ENCODE data around the gene SMARCA5.
"Not testable (repeated sequence)": the region's sequence is repeated elsewhere in the genome, so short reads cannot be mapped to it uniquely, and the experiment has no call there.

Gene SMARCA5, protein sequence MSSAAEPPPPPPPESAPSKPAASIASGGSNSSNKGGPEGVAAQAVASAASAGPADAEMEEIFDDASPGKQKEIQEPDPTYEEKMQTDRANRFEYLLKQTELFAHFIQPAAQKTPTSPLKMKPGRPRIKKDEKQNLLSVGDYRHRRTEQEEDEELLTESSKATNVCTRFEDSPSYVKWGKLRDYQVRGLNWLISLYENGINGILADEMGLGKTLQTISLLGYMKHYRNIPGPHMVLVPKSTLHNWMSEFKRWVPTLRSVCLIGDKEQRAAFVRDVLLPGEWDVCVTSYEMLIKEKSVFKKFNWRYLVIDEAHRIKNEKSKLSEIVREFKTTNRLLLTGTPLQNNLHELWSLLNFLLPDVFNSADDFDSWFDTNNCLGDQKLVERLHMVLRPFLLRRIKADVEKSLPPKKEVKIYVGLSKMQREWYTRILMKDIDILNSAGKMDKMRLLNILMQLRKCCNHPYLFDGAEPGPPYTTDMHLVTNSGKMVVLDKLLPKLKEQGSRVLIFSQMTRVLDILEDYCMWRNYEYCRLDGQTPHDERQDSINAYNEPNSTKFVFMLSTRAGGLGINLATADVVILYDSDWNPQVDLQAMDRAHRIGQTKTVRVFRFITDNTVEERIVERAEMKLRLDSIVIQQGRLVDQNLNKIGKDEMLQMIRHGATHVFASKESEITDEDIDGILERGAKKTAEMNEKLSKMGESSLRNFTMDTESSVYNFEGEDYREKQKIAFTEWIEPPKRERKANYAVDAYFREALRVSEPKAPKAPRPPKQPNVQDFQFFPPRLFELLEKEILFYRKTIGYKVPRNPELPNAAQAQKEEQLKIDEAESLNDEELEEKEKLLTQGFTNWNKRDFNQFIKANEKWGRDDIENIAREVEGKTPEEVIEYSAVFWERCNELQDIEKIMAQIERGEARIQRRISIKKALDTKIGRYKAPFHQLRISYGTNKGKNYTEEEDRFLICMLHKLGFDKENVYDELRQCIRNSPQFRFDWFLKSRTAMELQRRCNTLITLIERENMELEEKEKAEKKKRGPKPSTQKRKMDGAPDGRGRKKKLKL

DNA sequence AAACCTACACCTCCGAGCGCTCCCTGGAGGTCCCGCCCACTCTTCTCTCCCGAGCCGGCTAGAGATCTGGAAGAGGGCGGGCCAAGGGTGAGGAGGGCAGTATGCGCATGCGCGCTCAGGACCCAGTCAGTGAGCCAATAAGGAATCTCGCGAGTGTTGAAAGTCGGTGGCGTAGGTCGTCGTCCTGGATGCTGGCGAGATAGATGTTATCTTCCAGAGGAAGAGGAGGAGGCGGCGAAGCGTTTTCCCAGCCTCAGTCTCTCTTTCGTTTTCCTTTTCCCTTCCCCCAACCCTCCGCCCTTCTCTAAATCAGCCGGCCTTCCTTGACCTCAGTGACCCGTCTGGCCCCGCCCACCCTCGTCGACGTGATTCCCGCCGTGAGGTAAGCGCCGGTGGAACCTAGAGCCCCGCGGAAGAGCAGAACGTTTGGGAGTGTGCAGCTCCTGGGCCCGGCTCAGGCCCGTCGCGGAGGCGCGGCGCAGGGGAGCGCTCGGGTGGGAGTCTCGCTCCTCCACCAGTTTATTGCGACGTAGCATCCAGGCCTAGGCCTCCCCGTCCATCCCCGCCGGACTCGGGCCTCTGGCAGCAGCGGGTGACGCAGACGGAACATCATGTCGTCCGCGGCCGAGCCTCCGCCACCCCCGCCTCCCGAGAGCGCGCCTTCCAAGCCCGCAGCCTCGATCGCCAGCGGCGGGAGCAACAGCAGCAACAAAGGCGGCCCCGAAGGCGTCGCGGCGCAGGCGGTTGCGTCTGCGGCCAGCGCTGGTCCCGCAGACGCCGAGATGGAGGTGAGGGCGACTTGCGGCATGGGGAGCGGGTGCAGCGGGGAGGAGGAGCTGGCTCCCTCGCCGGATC, at the start of gene SMARCA5:
SMARCA5 (plus strand) TSS at position 389 of the 855 bp plus-strand sequence; CDS start at position 612, 223 bp downstream.
- DNase-seq, result peak; percentile 87

DNA sequence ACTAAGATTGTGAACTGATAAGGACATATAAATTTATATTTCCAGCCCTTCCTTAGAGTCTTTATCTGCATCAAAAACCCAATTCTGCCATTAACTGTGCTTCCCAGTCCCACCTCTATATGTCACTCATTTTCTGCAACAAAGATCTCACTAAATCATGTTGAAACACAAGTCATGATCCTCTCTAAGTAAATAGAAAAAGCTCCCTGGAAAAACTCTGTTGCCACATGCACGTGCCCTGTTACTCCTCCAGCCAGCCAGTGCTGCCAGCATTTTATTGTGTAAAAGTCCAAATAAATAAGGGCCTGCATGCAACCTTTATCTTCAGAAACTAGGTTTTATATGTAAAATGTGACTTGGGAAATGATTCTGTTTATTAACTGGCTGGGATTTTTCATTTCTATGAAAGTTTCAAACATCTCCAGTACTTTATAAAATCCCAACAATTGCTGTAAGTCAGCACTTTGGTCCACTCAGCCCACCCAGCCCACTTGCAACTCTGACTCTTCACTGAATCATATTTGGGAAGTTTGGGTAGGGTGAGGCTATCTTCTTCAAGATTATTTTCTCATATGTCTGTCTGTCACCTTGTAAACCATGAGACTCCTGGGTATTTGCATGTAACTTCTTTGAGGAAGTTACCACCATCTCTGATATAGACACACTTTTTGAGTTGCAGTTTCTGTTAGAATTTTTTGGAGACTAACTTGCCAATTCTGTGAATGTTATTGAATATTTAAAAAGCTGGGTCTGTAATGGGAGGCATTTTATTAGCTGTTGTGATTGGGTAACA, 40.0 kb upstream of the SMARCA5 start:
- no peak for DNase-seq

DNA sequence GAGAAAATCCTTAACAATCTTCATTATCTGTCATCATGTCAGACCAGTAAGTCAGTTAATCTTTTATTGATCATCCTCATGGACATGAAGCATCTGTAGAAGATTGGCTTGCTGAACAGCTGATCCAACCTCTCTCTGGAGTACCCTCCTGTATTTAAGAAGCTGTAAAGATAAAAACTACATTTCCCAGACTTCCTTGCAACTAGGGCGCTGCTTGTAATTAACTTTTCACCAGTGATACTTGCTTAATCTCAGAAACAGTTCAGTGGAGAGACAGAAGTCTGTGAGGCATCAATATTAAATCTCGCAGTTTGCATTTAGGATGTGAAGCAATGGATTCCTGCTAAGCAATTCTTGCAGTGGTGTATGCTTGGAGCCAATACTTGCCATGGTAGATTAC, 36.0 kb upstream of the SMARCA5 start:
- DNase-seq, result no peak

DNA sequence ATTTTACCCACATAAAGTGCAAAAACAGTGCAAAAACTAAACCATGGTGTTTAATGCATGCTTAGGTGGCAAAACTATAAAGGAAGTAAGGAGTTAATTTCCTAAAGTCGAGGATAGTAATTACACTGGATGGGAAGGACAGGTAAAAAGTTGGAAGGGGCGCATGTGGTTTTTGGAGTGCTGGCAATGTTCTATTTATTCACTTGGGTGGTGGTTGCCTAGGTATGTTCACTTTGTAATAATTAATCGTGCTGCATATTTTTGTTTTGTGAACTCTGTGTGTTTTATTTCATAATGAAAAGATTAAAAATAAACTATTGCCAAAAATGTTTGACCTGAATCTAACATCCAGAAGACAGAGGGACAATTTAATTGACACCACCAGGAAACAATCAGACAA, 32.1 kb upstream of the SMARCA5 start:
- DNase-seq, result no peak

DNA sequence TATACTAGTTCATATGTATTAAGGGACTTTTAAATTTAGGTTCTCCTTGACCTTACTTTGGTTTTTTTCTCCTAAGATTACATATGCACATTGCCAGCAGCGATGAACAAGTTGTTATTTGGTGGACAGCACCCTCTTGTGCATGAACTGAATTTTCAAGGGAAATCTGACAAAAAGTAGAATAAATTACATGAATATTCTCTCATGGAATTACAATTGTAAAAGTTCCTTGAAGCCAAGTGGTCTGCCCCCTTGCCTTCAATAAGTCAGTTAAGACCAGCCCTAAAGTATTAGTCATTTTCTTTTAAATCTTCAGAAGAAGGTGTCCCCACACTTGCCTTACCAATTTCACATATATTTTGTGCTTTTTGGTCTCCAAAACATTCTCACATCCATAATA, 30.7 kb upstream of the SMARCA5 start:
- DNase-seq, result no peak

DNA sequence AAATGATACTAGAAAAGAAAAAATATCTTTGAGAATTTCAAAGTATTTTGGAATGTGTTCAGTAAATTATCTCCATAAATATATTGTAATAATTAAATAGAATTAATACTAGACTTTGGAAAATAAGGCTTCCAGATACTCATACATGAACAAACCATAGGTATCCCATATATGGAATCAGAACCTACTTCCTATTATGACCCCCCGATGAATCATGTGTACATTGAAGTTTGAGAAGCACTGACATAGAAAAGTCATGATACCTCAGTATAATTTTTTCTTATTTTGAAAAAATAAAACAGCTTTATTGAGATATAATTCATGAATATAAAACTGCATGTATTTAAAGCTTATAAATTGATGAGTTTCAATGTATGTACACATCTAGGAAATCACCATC, 27.2 kb upstream of the SMARCA5 start:
- DNase-seq, result no peak

DNA sequence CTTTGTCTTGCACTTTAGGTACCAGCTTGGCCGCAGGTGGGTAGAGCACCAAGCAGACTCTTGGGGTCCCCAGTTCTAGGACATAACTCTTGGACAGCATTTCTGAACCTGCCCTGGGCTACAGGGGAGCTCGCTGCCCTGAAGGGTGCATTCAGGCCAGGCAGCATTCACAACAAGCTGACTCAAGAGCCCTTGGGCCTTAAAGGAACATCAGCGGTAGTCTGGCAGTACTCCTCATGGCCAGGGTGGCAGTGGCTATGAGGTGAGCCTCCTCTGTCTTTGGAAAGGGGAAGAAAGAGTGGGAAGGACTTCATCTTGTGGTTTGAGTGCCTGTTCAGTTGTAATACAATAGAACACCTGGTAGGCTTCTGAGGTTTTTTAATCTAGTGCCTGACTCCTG, 24.8 kb upstream of the SMARCA5 start:
- no peak for DNase-seq

DNA sequence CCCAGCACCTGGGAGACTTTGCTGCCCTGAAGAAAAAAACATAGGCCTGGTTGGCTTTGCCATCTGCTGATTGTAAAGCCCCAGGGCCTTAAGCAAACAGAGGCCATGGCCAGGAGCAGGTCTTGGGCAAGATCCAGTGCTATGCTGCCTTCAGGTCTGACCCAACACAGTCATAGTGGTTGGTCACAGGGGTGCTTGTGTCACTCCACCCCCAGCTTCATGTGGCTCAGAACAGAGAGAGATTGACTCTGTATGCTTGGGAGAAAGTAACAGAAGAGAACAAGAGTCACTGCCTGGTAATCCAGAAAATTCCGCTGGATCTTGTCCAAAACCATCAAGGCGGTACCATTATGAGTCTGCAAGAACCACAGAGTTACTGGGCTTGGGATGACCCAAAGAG, 24.4 kb upstream of the SMARCA5 start:
- DNase-seq, result no peak

DNA sequence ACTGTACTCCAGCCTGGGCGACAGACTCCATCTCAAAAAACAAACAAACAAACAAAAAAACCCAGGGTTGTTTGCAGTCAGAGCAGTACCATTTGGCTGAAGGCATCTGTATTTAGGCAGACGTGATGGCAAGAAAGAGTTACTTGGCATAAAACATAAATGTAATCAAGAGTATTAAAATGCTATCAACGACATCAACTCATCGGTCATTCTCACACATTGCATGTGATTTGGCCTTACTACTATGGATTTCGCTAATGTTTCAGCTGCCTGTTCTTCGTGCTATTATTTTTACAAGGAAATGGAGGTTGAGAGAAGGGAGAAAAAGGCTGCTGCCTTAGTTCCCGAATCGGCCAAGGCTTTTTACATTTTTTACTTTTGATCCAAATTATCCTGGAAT, 15.5 kb upstream of the SMARCA5 start:
- DNase-seq, result no peak

DNA sequence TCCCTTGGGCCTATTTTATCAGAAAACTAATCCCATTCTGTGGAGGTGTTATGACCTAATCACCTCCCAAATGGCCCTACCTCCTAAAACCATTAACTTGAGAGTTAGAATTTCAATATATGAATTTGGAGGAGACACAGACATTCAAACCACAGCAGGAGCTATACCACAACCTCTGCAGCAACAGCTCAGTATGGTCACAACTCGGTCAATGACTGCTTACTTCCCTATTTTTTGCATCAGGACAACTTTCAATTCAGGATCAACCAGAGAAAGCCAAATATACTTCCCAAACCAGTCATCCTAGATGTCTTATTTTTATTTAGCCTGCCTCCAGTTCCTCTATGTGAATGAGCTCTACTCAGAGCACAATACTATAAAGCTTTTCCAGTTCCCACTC, 11.3 kb upstream of the SMARCA5 start:
- no peak for DNase-seq

DNA sequence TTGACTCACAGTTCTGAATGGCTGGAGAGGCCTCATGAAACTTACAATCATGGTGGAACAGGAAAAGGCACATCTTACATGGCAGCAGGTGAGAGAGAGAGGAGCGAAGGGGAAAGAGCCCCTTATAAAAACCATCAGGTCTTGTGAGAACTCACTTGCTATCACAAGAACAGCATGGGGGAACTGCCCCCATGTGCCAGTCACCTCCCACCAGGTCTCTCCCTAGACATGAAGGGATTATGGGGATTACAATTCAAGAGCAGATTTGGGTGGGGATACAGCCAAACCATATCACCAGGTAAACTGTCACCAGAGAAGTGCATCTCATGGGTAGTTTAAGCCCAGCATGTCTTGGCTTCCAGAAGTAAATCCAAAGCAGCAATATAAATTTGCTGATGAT, 7.5 kb upstream of the SMARCA5 start:
- no peak for DNase-seq

DNA sequence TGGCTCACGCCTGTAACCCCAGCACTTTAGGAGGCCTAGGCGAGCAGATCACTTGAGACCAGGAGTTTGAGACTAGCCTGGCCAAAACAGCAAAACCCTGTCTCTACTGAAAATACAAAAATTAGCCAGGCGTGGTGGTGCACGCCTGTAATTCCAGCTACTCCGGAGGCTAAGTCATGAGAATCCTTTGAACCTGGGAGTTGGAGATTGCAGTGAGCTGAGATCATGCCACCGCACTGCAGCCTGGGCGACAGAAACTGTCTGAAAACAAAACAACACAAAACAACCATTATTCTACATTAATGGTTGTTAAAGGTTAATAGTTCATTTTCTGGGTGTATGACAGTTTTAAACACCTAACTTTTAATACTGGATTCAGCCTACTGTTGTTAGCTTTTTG, 1.6 kb upstream of the SMARCA5 start:
- no peak for DNase-seq

DNA sequence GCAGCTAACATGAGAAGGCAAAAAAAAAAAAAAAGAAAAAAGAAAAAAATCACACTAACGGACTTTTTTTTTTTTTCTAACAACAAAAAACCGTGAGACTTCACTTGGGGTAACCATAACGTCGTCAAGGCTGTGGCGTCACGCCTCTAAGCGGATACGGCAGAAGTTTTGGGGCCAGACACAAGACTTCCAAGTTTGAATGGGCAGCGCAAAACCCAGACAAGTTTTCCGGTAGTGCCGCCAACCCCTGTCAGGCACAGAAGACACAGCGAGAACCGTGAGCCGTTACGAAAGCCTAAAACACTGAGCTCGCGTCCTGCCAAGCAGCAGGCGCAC, 556 bp upstream of the SMARCA5 start:
- DNase-seq, result no peak

DNA sequence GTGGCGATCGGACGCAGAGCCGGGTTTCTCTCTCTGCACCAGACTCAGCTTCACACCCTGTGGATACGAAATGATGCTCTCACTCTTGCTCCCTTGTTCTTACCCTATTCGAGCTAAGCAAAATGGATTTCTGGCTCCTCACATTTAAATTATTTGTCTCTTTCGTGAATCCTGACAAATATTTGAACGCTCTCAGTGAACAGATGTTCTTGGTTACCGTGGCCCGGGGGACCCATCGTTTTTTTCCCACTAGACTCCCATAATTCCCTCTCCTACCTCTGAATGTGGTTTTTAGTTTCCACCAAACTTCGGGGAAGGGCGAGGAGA, 630 bp downstream of the SMARCA5 start:
- DNase-seq, result no peak

DNA sequence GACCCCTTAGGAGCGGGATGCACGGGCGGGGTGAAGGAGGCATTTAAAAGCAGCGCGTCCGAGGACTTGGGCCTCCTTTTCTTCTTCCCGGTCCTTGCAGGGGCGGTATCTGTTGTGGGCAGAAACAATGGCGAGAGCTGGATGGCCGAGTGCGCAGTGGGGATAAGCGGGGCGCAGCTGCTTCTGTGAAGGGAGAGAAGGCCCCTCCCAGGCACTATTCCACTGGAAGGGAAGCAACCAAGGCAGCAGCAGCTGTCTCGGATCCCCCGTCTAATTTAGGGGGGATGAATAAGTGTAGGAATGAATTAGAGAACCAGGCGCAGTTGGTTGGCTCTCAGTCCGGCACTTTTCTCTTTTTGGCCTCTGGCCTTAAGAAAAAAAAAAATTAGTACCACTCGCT, 995 bp downstream of the SMARCA5 start:
- no peak for DNase-seq

DNA sequence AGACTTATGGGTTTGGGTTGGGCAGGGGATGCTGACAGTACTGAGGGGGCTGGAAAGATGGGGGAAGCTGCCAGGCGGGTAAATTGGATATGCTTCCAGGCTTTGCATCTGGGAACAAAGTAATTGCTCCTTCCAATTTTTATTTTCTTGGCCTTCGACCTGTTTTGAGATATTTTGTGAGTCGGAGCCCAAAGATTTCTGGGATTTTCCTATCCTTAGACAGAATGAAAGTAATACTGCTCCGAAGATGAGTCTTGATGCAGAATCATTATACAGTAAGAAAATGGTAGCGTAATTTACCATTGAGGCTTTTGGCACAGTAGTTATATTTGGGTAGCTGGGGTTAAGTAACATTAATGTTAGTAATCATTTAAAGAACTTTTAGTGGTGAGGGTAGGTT, 1.4 kb downstream of the SMARCA5 start:
- DNase-seq, result no peak

DNA sequence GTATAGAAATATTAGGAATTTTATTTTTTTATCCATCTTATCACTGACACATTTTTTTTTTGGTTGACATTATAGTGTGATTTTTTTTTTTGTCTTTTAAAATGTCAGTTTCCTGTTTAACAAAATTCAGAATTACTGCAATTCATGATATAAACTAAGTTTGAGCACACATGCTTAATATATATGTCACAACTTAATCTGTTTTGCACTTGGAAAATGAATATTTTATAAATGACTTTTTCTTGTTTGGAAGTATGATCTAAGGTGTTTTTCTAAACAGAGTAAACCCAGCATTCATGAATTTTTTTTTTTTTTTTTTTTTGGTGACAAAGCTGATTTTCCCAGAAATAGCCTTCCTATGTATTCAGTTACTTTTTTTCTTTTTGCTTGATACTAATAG, 2.4 kb downstream of the SMARCA5 start:
- no peak for DNase-seq

DNA sequence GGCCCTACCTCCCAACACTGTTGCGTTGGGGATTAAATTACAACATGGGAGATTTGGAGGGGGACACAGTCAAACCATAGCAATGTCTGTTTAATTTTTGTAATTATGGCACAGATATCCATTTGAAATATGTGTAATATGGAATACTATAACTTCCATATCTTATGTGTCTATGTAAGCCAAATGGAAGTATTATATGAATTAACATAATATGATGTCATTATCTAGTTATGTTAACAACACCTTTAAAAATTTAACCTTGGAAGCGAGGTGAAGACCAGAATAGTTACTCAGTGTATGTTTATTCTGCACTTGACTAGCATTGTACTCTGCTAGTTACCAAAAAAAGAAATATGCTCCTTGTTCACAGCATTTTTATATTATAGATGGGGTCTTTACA, 4.3 kb downstream of the SMARCA5 start:
- DNase-seq, result no peak

DNA sequence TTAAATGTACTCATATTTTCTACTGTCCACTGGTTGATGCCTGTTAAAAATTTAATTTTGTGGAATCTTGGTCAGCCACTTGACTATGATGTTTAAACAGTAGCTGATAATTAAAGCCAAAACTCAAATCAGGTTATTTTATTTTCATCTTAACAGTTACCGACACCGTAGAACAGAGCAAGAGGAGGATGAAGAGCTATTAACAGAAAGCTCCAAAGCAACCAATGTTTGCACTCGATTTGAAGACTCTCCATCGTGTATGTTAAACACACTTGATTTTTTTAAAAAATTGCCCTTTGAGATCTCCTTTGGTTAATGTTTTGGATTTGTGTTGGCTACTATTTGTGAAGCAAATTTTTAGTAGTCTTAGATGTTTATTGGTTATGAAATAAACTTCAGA, 10.7 kb downstream of the SMARCA5 start:
- DNase-seq, result no peak

DNA sequence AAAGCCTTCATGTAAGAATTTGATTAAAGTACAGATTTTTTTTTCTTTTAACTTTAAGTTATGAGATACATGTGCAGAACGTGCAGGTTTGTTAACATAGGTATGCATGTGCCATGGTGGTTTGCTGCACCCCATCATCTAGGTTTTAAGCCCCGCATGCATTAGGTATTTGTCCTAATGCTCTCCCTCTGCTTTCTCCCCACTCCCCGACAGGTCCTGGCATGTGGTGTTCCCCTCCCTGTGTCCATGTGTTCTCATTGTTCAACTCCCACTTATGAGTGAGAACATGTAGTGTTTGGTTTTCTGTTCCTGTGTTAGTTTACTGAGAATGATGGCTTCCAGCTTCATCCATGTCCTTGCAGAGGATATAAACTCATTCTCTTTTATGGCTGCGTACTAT, 14.5 kb downstream of the SMARCA5 start:
- DNase-seq, result not testable (repeated sequence)

DNA sequence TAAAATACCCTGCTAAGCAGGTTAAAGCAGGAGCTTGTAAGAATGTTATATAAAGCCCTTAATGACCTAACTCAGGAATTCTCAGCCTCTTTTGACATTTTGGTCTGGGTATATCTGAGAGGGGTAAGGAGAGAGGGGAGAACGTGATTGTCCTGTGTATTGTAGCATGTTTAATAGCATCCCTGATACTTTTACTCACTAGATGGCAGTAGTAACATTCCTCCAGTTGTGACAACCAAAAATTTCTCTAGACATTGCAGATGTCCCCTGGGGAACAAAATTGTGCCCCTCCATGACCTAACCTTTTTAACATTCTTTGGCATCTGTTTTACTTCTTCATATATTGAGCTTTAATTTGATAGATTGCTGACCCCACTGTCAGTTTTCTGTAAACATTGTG, 17.9 kb downstream of the SMARCA5 start:
- no peak for DNase-seq

DNA sequence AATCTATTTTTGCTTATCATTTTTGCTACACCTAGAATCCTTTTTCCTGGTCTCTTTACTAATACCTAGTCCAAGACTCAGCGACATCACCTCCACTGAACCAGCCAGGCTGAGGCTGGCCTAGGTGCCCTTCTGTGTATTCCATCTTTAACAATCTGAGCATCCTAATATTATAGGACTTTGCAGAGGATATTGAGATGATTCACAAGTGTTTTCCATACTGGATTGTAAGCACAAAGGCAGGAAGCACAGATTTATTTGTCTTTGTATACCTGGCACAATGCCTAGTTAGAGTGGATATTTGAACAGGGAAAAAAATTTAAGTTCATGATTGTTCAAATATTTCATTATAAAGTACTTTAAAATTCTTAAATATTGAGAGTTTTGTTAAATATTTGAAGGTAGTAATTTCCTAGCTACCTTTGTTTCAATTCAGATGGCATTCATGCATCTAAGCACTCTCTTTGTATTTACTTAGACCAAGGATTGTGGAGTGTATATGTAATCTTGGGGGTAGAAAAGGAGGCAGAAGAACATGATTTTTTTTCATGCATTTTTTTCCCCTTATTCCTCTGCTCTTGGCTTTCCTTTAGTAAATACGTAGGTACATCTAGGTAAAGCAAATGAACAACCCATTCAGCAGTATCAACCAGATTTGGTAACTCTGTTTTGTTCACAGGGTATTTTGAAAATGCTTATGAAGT, 18.4 kb downstream of the SMARCA5 start:
- no peak for DNase-seq

Data from NCI-H187 treated with DMSO at 0.1 percent for 48 hours (cell line).